HepG2 (cell line): ENCODE data around the gene YJEFN3. TPM values are rescaled to one million over a fixed set of nuclear protein-coding genes. Genes with fewer than 3 reads are reported as not detected.

Experiments
- ATAC-seq: fragments of 200-7000 bp; cut with Tn5 transposase; 3 replicates; pipeline ENCODE4 v1.9.1; 2020; ENCODE audit warnings: mild to moderate bottlenecking, moderate library complexity
- BruUV-seq: library from RNA; stranded (reverse); fragments of 400-500 nt; replicated peaks from 2 replicates; lab custom pipeline; 2021; lab: Mats Ljungman, UMichigan
- CTCF ChIA-PET: fragments of 300-600 bp; formaldehyde crosslinking; extraction: SDS; loops from one replicate; lab custom pipeline; 2021; ENCODE audit warnings: low total read pairs, inconsistent platforms, low intra/inter-chr PET ratio; lab: Yijun Ruan, JAX
- POLR2A ChIA-PET: fragments of 350-600 bp; sonication (Branson Sonifier 250); formaldehyde crosslinking; loops from one replicate; lab custom pipeline; 2020; ENCODE audit warnings: antibody characterized with exemption, inconsistent platforms; lab: Yijun Ruan, JAX
- DNase-seq: peaks from one replicate; pipeline ENCODE4 v3.0.0-alpha.2; 2015; ENCODE audit warnings: low spot score
- FAIRE-seq: peaks from 3 replicates; lab custom pipeline; 2011; peaks lifted over from hg19 to GRCh38; lab: Jason Lieb, UNC
- H2AFZ ChIP-seq: one replicate; pipeline ENCODE4 v1.6.1; 2011; ENCODE audit warnings: low read length, inconsistent platforms
- H3K27ac ChIP-seq: fragments of 300-600 bp; 3 replicates; pipeline ENCODE4 v1.8.0; 2011; ENCODE audit warnings: mixed run types, mild to moderate bottlenecking, mixed read lengths, low read length, inconsistent platforms; ENCODE audit not compliant: insufficient read depth; ENCODE audit errors: extremely low read length
- H3K27me3 ChIP-seq, 2 experiments: fragments of 200-600 bp in 1 of 2; 2 replicates in 1 of 2; 3 replicates in 1 of 2; pipeline versions ENCODE4 v1.6.0 to v1.8.0; 2011; ENCODE audit warnings: low read length in 2 of 2, mild to moderate bottlenecking in 2 of 2, moderate library complexity in 2 of 2, inconsistent platforms in 1 of 2; ENCODE audit not compliant: insufficient read depth in 2 of 2, control insufficient read depth in 1 of 2
- H3K36me3 ChIP-seq, 2 experiments: fragments of 200-600 bp in 1 of 2; replicated peaks in 1 of 2; 2 replicates in 1 of 2; 3 replicates in 1 of 2; pipeline versions ENCODE4 v1.5.1 to v1.8.0; 2011; ENCODE audit warnings: low read length in 2 of 2, inconsistent platforms in 1 of 2; ENCODE audit not compliant: insufficient read depth in 2 of 2, control insufficient read depth in 1 of 2
- H3K4me1 ChIP-seq: 2 replicates; pipeline ENCODE4 v1.5.1; 2012; ENCODE audit warnings: low read length, inconsistent platforms; ENCODE audit not compliant: insufficient read depth
- H3K4me2 ChIP-seq: 2 replicates; pipeline ENCODE4 v1.6.0; 2011; ENCODE audit warnings: low read depth, low read length, inconsistent platforms
- H3K4me3 ChIP-seq, 3 experiments: fragments of 200-600 bp in 1 of 3; sonication (generic), shearing (Covaris generic) in 1 of 3; replicated peaks in 1 of 3; 2 replicates each; pipeline ENCODE4 v1.5.1; 2011 to 2016; ENCODE audit warnings: low read length in 3 of 3, inconsistent platforms in 2 of 3, low read depth in 2 of 3, mild to moderate bottlenecking in 2 of 3, control low read depth in 1 of 3, mixed read lengths in 1 of 3; ENCODE audit not compliant: insufficient read depth in 1 of 3
- H3K79me2 ChIP-seq: one replicate; pipeline ENCODE4 v1.6.1; 2011; ENCODE audit warnings: low read length, inconsistent platforms; ENCODE audit not compliant: insufficient read depth
- H3K9ac ChIP-seq: 2 replicates; pipeline ENCODE4 v1.6.0; 2011; ENCODE audit warnings: mild to moderate bottlenecking, low read depth, low read length, inconsistent platforms; ENCODE audit not compliant: insufficient read depth
- H3K9me3 ChIP-seq: 2 replicates; pipeline ENCODE4 v1.5.1; 2012; ENCODE audit warnings: mild to moderate bottlenecking, low read length
- H4K20me1 ChIP-seq: 2 replicates; pipeline ENCODE4 v1.6.0; 2011; ENCODE audit warnings: inconsistent platforms, mild to moderate bottlenecking, low read length, moderate library complexity; ENCODE audit not compliant: insufficient read depth
- CBFB ChIP-seq: sonication (generic); formaldehyde crosslinking; IDR thresholded peaks from 2 replicates; pipeline ENCODE4 v1.4.0; 2020; ENCODE audit warnings: missing genetic modification reagents
- HNF4A ChIP-seq: sonication (generic); formaldehyde crosslinking; IDR thresholded peaks from 2 replicates; pipeline ENCODE4 v1.4.0; 2020; ENCODE audit warnings: missing genetic modification reagents
- KDM5A ChIP-seq: fragments of 200-600 bp; sonication (generic); IDR thresholded peaks from 2 replicates; pipeline ENCODE4 v1.7.0; 2018; ENCODE audit warnings: antibody characterized with exemption, mild to moderate bottlenecking, low read length, borderline replicate concordance
- RXRA ChIP-seq: sonication (generic); formaldehyde crosslinking; IDR thresholded peaks from 2 replicates; pipeline ENCODE4 v1.5.1; 2020; ENCODE audit warnings: missing genetic modification reagents
- TCF12 ChIP-seq, 2 experiments: fragments of 450-650 bp in 1 of 2; sonication (generic) in 1 of 2; formaldehyde crosslinking in 1 of 2; IDR thresholded peaks; 2 replicates each; pipeline versions ENCODE4 v1.6.1 to v1.8.0; 2017 to 2022; ENCODE audit warnings: antibody characterized with exemption in 1 of 2, mild to moderate bottlenecking in 1 of 2, missing genetic modification reagents in 1 of 2, moderate library complexity in 1 of 2
- ZBTB1 ChIP-seq: sonication (generic); formaldehyde crosslinking; IDR thresholded peaks from 2 replicates; pipeline ENCODE4 v1.4.0; 2020; ENCODE audit warnings: missing genetic modification reagents, borderline replicate concordance
- ZNF839 ChIP-seq: sonication (generic); formaldehyde crosslinking; IDR thresholded peaks from 2 replicates; pipeline ENCODE4 v1.4.0; 2020; ENCODE audit warnings: missing genetic modification reagents, mild to moderate bottlenecking, borderline replicate concordance
- WGBS: methylation state at CpG from one replicate; pipeline ENCODE4 v1.1.6; 2017; ENCODE audit warnings: low lambda C conversion rate; 5-methylcytosine and 5-hydroxymethylcytosine counted together
- in situ Hi-C: cut with HindIII; loops from 2 replicates; pipeline ENCODE4 v1.10.0; 2017; ENCODE audit warnings: low pct_unique_long_range_greater_than_20kb; ENCODE audit not compliant: extremely low pct_ligation_motif_present
- intact Hi-C: fragments of 100-400 bp; cut with micrococcal nuclease; formaldehyde crosslinking; loops from one replicate; pipeline ENCODE4 v1.10.0; 2022; ENCODE audit not compliant: unreplicated experiment
- polyA plus RNA-seq, 8 experiments: library from polyadenylated mRNA; depleted of rRNA in 3 of 8; stranded (reverse) in 7 of 8; unstranded in 1 of 8; fragments of >200 nt; fragmentation: Illumina TruSeq in 4 of 8; extraction: Trizol in 4 of 8; gene quantifications; 2 replicates each; pipeline versions ENCODE4 v1.2.1 to v1.2.3, GENCODE V29; 2011 to 2016; ENCODE audit warnings: low read depth in 4 of 8, missing spikeins in 1 of 8, mixed read lengths in 1 of 8; ENCODE audit not compliant: insufficient read depth in 1 of 8
- total RNA-seq, 5 experiments: library from RNA; depleted of rRNA; stranded (reverse); fragments of >200 nt; fragmentation: Illumina TruSeq; extraction: Trizol; gene quantifications; 2 replicates each; pipeline ENCODE4 v1.2.3, GENCODE V29; 2016; ENCODE audit warnings: low read depth in 1 of 5
- TF ChIP-seq, protein P1 (sequence below): sonication (generic); formaldehyde crosslinking; IDR thresholded peaks from 2 replicates; pipeline ENCODE4 v1.8.1; 2023; ENCODE audit warnings: mild to moderate bottlenecking, moderate library complexity, missing genetic modification reagents

Gene YJEFN3
- total and polyA plus RNA-seq, 2 of the 13 experiments (the other 11 are each of a cell fraction or from before 2014, with no cell fraction given), result 0.89 to 4.0 TPM

DNA sequence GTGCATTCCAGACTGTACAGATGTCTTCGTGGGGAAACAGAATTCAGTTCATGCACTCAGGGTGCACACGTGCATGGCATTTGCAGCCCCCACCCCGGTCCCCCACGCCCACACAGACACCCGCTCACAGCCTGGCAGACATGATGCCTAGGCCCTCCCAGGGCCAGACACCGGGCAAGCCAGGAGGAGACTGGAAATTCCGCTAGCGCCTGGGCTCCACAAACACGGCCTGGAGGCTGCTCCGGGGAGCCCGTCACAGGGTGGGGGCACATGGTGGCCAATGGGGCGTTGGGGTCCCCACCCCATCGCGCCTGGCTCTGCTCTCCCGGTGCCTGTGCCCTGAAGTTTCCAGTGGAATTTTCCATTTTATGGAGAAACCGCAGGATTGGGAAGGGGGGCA is 12.9 kb downstream of the YJEFN3 start:
- ATAC-seq (no peak), DNase-seq (no peak), FAIRE-seq (no peak)
- Histone ChIP-seq H3K9me3 (no peaks in the 10 kb centered on the region), H3K9ac (no peak overlapping the region), H3K36me3 (no peaks in the 10 kb centered on the region), H3K27me3 (peaks cover 2 to 16% of the 10 kb centered on the region in 2 experiments; a peak in 2 of 5 replicates), H3K4me3 (no peak overlapping the region), H3K4me2 (no peak overlapping the region), H2AFZ (no peak overlapping the region), H3K4me1 (0 out of 2 replicates have a peak, but pooled peaks cover 5% of the 10 kb centered on the region), H4K20me1 (no peaks in the 10 kb centered on the region), H3K27ac (no peak overlapping the region), H3K79me2 (no peaks in the 10 kb centered on the region)
- WGBS, result 36% methylated on average over 2 of the region's 16 CpGs
- ChIA-PET POLR2A (no interaction called here), CTCF (no interaction called here)
- in situ Hi-C loops (loop anchor here (25.0 kb wide), 1 partner anchor 421 kb away; no protein-coding TSS in a partner anchor), intact Hi-C loops (no loop called here)
- TF ChIP-seq TCF12 (IDR thresholded peaks at IDR 0.05) (no peak), TCF12 (CRISPR knock-in tag; IDR thresholded peaks at IDR 0.05) (no peak), RXRA (CRISPR knock-in tag) (no peak), HNF4A (CRISPR knock-in tag) (no peak), ZNF839 (CRISPR knock-in tag) (no peak), CBFB (CRISPR knock-in tag) (no peak), KDM5A (no peak), ZBTB1 (CRISPR knock-in tag) (no peak)
- TF ChIP-seq, protein P1, sequence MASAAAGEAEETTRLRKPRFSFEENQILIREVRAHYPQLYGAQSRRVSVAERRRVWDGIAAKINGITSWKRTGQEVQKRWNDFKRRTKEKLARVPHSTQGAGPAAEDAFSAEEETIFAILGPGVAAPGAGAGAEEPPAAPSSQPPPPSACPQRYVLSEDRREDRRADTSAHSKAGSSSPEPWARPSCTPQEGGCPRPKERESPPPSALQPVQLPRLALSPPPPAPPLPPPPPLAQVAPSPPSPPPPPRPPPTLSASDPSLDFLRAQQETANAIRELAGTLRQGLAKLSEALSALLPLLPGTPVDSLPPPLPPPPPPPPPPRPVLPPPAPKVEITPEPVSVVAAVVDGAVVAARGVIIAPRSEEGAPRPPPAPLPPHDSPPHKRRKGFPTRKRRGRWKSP (CRISPR knock-in tag), result no peak
- BruUV-seq, result no TSS peak
